Right ventricle myocardium superior (tissue), 1 donor: ENCODE measurements around the gene KHNYN. TPM values are rescaled to one million over a fixed set of nuclear protein-coding genes. Genes with fewer than 3 reads are reported as not detected.
"Not testable (repeated sequence)": the region's sequence is repeated elsewhere in the genome, so short reads cannot be mapped to it uniquely, and the experiment has no call there.

ENCODE experiments used
- ATAC-seq: fragments of 200-7000 bp; cut with Tn5 transposase; one replicate; pipeline ENCODE4 v1.9.1; 2020; ENCODE audit warnings: mild to moderate bottlenecking; ENCODE audit not compliant: poor library complexity
- DNase-seq: peaks from one replicate; pipeline ENCODE4 v3.0.0-alpha.2; 2020
- intact Hi-C: fragments of 100-400 bp; cut with DNase I; formaldehyde crosslinking; loops from one replicate; pipeline ENCODE4 v1.11.2; 2022
- total RNA-seq: library from RNA; stranded (reverse); fragmentation: NEBNext Ultra II Directional; extraction: Animal tissue kit (Norgen Biotek cat#: 25700); gene quantifications from one replicate; pipeline ENCODE4 v1.2.1, GENCODE V29; 2021
- donor health status: DM: no; HTN: yes; CAD: no; lungs with severe emphysema.

KHNYN gene
- total RNA-seq, 1 donor from 2014 or later = 22.5 TPM

- no peak for ATAC-seq
- DNase-seq = no peak
- intact Hi-C loops = no loop called here
Measured at GRCh38 chr14:24443053-24443665, 13.4 kb downstream of the KHNYN start.

- ATAC-seq, DNase-seq, intact Hi-C loops: not testable (repeated sequence)
Measured at GRCh38 chr14:24450828-24451227, 21.1 kb downstream of the KHNYN start.

GRCh38 chr14:24456980-24457379 lies 27.2 kb downstream of the KHNYN start:
- intact Hi-C loops = no loop called here
- DNase-seq (no peak), ATAC-seq (no peak)

GRCh38 chr14:24458736-24459135 lies 29.0 kb downstream of the KHNYN start:
- DNase-seq = no peak
- ATAC-seq = no peak
- intact Hi-C loops = no loop called here

GRCh38 chr14:24459331-24459730 lies 29.6 kb downstream of the KHNYN start:
- DNase-seq = no peak
- no peak for ATAC-seq
- intact Hi-C loops = no loop called here

- ATAC-seq = no peak
- intact Hi-C loops = no loop called here
- DNase-seq = no peak
Measured at GRCh38 chr14:24461336-24461735, 31.6 kb downstream of the KHNYN start.

GRCh38 chr14:24463017-24463883 lies 33.5 kb downstream of the KHNYN start:
- intact Hi-C loops = no loop called here
- DNase-seq (no peak), ATAC-seq (no peak)

GRCh38 chr14:24463884-24464785 lies 34.4 kb downstream of the KHNYN start:
- intact Hi-C loops = no loop called here
- no peak for ATAC-seq
- no peak for DNase-seq

GRCh38 chr14:24465368-24465767 lies 35.6 kb downstream of the KHNYN start:
- intact Hi-C loops = no loop called here
- DNase-seq (no peak), ATAC-seq (no peak)

GRCh38 chr14:24465805-24466204 lies 36.1 kb downstream of the KHNYN start:
- intact Hi-C loops = no loop called here
- ATAC-seq = no peak
- no peak for DNase-seq

GRCh38 chr14:24470450-24470849 lies 40.7 kb downstream of the KHNYN start:
- intact Hi-C loops, ATAC-seq, DNase-seq: not testable (repeated sequence)

GRCh38 chr14:24473211-24473610 lies 43.5 kb downstream of the KHNYN start:
- ATAC-seq (no peak), DNase-seq (no peak)
- intact Hi-C loops = no loop called here

GRCh38 chr14:24475261-24475660 lies 45.5 kb downstream of the KHNYN start:
- ATAC-seq (no peak), DNase-seq (no peak)
- intact Hi-C loops = no loop called here

GRCh38 chr14:24479999-24480398 lies 50.2 kb downstream of the KHNYN start:
- intact Hi-C loops, ATAC-seq, DNase-seq: not testable (repeated sequence)

- ATAC-seq = peak; percentile 59
- intact Hi-C loops = no loop called here
- DNase-seq = peak; percentile 59
Measured at GRCh38 chr14:24481622-24482324, 52.0 kb downstream of the KHNYN start.

GRCh38 chr14:24482699-24483303 lies 53.0 kb downstream of the KHNYN start:
- intact Hi-C loops, DNase-seq, ATAC-seq: not testable (repeated sequence)

- ATAC-seq (no peak), DNase-seq (no peak)
- intact Hi-C loops = no loop called here
Measured at GRCh38 chr14:24483604-24484252, 54.0 kb downstream of the KHNYN start.
